H54 (cell line): Measurements from ENCODE around the gene NRCAM.
"Not testable (repeated sequence)": the region's sequence is repeated elsewhere in the genome, so short reads cannot be mapped to it uniquely, and the experiment has no call there.

Experiments
- DNase-seq: peaks from one replicate; pipeline ENCODE4 v3.0.0; 2011; ENCODE audit warnings: low spot score, mixed read lengths; ENCODE audit not compliant: insufficient read length
- FAIRE-seq: peaks from 3 replicates; lab custom pipeline; 2011; peaks lifted over from hg19 to GRCh38; lab: Jason Lieb, UNC
- POLR2A ChIP-seq: IDR thresholded peaks from 2 replicates; pipeline ENCODE4 v1.6.1; 2011; ENCODE audit warnings: low read depth, mild to moderate bottlenecking, low read length

Gene NRCAM

DNA sequence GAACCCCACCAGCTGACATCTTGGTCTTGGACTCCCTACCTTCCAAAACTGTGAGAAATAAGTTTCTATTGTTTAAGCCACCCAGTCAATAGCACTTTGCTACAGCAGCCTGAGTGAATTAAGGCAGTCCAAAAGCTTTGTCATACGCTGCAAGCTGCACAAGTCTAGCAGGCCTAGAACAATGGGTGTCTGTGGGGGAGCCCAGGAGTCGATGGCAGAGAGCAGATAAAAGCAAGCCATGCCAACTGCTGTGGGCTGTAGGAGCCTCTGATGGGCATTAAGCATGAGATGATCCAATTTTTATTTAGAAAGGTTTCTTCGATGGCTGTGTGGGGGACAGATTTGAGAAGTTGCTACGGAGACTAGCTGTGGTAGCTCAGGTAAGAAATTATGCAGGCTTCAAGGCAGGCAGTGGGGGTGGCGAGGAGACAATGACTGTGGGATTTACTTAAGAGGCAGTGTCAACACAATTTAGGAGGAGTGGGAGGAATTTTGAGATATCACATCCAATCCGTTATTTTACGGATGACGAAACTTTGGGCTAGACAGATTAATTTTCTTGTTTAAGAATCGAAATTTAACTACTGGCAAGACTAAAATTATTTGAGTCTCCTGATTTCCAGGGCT, 110.4 kb downstream of the NRCAM start:
- DNase-seq (no peak), FAIRE-seq (no peak)
- TF ChIP-seq POLR2A, result no peak

DNA sequence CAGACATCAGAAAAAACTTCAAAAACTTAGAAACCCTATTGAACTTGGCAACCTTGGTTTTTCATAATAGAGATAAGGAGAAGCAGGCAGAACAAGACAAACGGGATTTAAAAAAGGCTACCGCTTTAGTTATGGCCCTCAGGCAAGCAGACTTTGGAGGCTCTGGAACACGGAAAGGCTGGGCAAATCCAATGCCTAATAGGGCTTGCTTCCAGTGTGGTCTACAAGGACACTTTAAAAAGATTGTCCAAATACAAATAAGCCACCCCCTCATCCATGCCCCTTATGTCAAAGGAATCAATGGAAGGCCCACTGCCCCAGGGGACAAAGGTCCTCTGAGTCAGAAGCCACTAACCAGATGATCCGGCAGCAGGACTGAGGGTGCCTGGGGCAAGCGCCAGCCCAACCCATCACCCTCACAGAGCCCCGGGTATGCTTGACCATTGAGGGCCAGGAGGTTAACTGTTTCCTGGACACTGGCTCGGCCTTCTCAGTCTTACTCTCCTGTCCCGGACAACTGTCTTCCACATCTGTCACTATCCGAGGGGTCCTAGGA, 115.3 kb downstream of the NRCAM start:
- TF ChIP-seq POLR2A, result no peak
- no peak for DNase-seq
- FAIRE-seq, result no peak

DNA sequence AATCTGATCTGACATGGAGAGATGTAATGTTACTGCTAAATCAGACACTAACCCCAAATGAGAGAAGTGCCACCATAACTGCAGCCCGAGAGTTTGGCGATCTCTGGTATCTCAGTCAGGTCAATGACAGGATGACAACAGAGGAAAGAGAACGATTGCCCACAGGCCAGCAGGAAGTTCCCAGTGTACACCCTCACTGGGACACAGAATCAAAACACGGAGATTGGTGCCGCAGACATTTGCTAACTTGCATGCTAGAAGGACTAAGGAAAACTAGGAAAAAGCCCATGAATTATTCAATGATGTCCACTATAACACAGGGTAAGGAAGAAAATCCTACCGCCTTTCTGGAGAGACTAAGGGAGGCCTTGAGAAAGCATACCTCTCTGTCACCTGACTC, 115.8 kb downstream of the NRCAM start:
- FAIRE-seq, DNase-seq: not testable (repeated sequence)

DNA sequence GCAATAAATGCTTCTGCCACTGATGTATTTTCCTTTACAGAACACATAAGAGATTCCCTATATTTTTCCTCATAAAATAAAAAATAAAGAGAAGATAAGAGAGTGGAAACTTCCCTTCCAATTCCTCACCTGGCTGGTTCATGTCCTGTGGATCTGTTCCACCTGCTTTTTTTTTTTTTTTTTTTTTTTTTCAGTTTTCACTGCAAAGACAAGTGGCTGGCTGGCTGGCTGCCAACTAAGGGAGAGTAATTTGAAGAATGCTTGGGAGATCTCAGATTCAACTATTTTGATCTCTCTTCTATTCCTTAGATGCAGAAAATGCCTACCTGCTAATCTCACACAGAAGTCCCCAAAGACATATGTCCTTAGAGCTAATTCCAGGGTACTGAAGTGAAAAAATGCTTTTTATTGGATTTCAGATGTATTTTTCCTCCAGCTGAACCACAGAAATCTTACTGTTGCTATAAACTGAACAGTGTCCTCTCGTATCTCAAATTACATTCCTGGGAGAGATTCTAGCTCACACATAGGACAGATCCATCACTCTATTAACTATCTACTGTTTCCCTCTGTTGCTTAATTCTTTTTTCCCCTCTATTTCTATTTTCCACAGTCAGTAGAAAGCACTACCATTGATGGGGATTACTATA, 120.8 kb downstream of the NRCAM start:
- DNase-seq, result no peak
- no peak for FAIRE-seq
- no peak for TF ChIP-seq POLR2A

DNA sequence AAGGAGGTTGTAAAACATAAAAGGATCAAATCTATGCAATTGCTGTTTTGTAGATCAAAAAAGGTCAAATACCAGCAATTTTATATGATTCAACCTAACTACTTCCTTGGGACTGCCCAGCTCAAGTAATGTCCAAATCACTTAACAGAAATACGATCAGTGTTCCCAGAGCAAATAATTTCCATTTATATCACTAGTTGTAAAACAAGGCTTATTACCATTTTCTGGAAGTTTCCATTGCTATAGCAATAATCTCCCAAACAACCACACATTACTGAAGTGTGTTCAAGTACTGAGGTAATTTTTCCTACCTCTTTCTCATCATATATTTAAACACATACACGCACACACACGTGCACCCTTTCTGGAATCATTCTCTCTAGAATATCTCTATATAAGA, 123.3 kb downstream of the NRCAM start:
- no peak for DNase-seq
- no peak for TF ChIP-seq POLR2A
- FAIRE-seq, result no peak

DNA sequence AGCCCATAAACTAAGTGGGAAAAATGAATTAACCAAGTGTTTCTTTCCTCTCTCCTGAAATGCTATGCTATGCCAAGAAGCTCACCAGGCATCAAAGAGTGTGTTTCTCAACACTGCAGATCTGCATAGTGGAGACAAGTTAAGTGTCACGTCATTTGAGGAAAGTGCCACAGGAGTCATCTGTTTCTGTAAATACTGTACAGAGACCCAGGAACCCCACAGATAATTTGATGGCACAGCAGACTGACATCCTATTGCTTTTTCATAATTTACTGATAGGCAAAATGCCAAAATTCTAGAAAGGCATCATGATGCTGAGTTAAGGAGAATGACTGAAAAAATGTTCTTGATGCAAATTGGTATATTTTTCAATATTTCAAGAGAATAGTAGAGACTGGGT, 124.3 kb downstream of the NRCAM start:
- DNase-seq (no peak), FAIRE-seq (no peak)
- TF ChIP-seq POLR2A, result no peak

DNA sequence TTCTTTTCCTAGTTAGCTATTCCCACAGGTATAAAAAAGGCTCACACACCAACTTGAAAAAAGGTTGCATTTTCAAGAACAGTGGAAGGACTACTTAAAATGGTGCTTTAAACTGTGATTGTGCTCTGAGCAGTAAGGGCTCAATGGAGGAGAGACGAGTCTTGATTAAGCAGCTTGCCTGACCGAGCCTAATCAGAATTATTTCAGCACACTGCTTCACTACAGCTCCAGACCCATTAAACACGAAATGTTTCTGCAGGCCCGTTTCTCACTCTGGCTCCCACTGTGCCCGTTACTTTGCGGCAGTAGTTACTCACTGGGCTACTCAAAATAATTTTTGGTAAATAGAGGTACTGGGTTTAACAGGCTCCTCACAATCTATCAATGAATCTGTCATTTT, 126.0 kb downstream of the NRCAM start:
- TF ChIP-seq POLR2A, result no peak
- no peak for FAIRE-seq

DNA sequence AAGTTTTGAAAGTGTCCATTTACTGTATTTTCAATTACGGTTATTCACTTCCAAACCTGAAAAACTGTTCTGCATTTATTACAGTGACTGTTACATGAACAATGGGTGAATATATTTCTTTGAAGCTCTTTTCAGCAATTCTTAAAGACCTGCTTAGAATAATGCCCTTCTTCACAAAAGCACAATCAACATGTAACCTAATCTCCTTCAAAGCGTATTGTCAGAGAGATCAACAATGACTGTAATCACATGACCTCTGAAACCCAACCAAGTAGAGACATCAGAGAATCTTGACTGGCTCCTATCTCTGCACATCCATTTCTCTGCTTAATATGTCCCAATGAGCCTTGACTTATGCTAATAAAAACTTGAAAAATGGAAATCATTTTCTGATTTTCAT, 126.7 kb downstream of the NRCAM start:
- no peak for TF ChIP-seq POLR2A
- DNase-seq (no peak), FAIRE-seq (no peak)

More for the DNA sequence above, 126.0 kb downstream of the NRCAM start:
- DNase-seq, result no peak

DNA sequence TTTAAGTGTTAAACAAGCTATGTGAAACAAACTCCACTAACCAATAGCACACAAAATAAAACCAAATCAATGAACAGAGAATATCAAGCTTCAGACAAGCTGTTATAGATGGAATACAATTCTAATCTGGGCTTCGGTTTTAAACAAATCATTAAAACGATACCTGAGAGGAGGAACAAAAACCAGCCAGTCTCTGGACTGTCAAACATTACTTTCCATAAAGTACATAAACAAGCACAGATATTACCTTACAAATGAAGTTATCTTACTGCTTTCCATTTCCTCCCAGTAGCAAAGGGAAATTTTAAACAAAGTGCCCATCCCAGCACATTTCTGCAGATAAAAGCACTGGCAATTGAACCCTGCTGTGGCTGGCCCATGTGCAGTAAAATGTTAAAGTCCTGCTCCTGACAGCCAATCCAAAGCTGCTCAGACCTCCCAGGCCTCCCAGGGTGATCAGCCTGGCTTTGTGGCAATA, 128.0 kb downstream of the NRCAM start:
- DNase-seq, result no peak
- no peak for FAIRE-seq
- TF ChIP-seq POLR2A, result no peak

DNA sequence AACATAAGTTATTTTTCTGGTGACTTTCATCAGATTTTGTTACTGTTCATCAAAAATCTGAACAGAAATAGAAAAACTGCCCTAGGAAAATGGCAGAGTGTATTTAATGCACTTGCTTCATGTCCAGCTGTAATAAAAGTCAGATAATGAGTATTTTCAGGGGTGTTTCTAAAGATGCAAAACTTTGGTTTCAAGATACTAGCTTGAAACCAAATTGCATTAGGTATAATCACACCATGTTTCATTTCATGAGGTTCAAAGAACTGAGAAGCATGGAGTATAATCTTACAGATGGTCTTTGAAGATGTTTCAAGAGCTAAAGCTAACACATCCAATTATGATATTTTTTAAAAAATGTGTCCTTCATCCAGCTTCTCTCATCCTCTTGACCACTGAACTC, 128.9 kb downstream of the NRCAM start:
- no peak for TF ChIP-seq POLR2A
- FAIRE-seq, result no peak
- no peak for DNase-seq

DNA sequence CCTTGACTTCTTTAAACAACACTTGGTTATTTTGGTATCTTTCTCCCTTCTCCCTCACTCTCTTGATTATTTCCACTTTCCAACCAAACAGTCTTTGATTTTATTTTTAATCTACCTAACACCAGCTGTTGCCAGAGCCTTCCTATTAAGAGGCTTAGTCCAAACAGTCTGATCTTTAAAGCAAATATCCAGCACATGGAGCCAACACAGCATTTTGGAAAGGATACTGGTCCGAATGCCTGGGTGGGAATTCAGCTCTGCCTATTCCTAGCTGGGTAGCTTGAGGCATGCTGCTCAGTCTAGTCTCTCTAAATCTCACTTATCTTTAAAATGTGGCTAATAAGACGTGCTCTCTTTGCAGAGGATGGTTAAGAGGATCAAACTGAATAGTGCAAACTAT, 129.3 kb downstream of the NRCAM start:
- TF ChIP-seq POLR2A, result no peak
- DNase-seq, result no peak
- no peak for FAIRE-seq

DNA sequence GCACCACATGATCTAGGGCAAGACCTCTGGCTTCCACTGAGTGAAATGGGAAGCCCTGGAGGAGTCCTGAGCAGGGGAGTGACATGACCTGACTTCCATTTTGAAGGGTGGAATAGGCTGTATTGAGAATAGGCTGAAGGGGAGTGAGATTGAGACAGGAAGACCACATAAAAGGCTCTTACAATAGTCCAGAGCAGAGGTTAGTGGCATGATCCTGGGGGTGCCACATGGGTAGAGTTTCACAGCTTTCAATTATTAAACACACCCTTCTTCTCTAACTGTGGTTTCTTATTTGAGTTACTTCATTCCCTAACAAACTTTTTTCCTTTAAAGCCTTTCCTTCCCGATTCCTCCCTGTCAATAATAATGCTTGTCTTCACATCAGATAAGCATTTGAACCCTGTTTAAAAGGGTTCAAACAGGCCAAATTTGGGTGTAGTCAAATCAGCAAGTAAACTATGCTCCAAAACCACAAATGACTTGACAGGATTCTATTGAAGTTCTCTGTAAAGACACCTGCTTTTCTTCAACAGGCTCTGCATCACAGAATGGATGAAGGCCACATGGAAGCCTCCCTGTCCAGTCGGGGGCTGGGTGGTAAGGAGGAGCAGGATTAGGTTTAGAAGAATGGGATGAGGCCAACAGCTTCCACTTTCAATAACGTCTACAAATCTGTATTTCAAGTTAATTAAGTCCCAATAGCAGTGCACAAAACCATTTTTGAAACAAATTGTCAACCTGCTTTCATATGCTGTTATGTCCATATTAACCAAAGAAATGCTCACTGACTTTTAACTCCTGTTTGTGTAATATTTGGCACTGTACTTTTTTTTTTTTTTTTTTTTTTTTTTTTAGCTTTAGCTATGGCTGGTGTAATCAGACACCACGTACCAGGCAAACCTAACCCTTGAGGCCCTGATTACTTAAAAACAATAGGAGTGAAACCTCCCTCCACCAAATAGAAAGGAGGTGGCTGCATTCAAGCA, 131.9 kb downstream of the NRCAM start:
- no peak for TF ChIP-seq POLR2A
- FAIRE-seq, result no peak
- DNase-seq, result no peak

DNA sequence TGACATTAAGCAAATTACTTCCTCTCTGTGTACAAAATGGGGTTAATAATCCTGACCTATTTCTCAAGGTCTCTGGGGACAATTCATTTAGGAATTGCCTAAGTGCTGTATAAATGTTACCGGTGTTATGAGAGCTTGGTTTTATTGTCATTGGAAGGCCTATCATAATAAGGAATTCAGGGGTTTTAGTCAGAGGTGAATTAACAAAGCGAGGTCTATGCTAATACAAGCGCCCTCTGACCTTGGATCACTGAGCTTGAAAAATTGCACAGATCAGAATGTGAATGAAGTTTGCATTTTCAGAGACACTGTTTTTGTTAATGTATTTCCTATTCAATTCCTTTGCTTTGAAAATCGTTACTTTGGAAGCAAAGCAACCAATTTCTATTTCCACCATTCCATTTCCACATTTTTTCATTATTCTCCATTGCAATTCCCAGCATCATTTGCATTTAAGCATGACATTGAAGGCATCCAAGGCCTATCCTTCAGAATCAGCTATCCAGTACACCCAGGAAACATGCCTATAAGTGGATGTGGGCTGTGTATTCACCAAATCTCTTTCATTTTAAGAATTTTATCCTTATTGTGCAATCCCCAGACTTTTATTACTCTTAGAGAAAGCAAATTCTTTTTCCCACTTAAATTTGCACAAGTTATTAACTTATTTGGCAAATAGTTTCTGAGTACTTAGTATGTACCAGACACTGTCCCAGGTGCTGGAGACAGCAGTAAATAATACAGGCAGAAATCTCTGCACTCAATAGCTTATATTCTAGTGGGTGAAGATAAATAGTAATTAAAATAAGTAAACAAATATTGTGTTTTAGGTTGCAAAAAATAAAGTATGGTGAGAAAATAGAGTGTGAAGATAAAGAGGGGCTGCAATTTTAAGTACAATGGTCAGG, 133.1 kb downstream of the NRCAM start:
- no peak for FAIRE-seq

More for the DNA sequence above, 133.1 kb downstream of the NRCAM start:
- DNase-seq, result no peak
- TF ChIP-seq POLR2A, result no peak
